Measurements from ENCODE around the gene PPP3CA.

PPP3CA gene

DNA sequence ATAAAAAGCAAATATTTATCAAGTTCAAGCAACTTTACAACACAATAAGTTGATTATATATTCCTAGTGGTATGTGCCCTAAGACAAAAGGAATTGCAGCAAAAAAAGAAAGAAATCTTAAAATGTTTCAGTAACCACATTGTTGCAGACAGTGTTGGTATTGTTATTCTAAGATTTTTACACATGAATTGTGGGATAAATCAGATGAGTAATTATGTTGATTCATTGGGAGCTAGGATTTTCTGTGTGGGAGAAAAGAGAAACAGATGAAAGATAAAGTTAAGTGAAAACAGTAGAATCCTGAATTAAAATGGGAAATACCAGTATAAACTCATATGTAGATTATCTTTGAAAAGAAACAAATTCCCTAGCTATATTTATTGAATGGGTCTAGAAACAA lies 362.4 kb downstream of the PPP3CA start:
- ChIA-PET POLR2A (no interaction called here), CTCF (interaction anchor here (0.8 kb wide), 1 partner anchor 21 kb away, joined by 3 read pairs; no protein-coding TSS in a partner anchor)
- TF ChIP-seq, protein P1, sequence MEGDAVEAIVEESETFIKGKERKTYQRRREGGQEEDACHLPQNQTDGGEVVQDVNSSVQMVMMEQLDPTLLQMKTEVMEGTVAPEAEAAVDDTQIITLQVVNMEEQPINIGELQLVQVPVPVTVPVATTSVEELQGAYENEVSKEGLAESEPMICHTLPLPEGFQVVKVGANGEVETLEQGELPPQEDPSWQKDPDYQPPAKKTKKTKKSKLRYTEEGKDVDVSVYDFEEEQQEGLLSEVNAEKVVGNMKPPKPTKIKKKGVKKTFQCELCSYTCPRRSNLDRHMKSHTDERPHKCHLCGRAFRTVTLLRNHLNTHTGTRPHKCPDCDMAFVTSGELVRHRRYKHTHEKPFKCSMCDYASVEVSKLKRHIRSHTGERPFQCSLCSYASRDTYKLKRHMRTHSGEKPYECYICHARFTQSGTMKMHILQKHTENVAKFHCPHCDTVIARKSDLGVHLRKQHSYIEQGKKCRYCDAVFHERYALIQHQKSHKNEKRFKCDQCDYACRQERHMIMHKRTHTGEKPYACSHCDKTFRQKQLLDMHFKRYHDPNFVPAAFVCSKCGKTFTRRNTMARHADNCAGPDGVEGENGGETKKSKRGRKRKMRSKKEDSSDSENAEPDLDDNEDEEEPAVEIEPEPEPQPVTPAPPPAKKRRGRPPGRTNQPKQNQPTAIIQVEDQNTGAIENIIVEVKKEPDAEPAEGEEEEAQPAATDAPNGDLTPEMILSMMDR (IDR thresholded peaks at IDR 0.05; ENCODE audit: control extremely low read depth, extremely low read depth, low read depth, missing control alignments): no peak
- DNase-seq (ENCODE audit: extremely low spot score): no peak

DNA sequence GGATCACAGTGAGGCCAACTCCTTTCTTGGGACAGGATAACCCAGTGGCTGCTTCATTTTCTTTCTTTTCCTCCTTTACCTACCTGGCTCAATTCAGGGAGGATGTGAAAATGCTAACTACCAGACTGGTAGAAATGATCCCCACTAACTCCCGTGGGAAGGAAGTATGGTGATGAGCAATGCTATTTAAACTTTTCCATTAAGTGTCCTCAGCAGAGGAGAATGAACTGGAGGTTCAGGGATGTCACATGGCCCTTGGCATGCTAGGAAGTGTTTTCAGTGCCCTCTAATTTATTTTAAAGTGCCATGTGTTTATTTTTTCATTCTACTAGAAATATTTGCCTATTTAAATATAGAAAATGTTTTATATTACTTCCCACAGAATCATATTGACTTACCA lies 363.9 kb downstream of the PPP3CA start:
- TF ChIP-seq, protein P1 (IDR thresholded peaks at IDR 0.05; ENCODE audit: control extremely low read depth, extremely low read depth, low read depth, missing control alignments): no peak
- DNase-seq (ENCODE audit: extremely low spot score): no peak
- ChIA-PET CTCF (no interaction called here), POLR2A (no interaction called here)

DNA sequence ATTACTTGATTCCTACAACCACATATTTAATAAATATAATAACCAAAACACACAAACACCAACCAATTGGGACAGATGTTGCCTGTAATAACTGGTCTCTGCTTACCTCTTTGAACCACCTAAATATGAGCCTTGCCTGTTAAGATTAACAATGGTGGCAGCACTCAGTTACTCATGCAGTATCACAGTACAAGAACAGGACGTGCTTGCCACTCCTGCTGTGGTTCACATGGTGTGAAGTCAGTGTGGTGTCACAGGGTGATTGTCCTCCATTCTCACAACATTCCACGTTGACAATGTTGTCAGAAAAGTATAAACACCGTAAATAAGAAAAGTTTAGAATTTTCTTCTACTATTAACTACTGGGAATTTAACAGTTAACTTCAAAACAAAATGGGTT lies 365.0 kb downstream of the PPP3CA start:
- ChIA-PET CTCF (no interaction called here), POLR2A (no interaction called here)
- no peak for DNase-seq (ENCODE audit: extremely low spot score)
- TF ChIP-seq, protein P1 (IDR thresholded peaks at IDR 0.05; ENCODE audit: control extremely low read depth, extremely low read depth, low read depth, missing control alignments): no peak

DNA sequence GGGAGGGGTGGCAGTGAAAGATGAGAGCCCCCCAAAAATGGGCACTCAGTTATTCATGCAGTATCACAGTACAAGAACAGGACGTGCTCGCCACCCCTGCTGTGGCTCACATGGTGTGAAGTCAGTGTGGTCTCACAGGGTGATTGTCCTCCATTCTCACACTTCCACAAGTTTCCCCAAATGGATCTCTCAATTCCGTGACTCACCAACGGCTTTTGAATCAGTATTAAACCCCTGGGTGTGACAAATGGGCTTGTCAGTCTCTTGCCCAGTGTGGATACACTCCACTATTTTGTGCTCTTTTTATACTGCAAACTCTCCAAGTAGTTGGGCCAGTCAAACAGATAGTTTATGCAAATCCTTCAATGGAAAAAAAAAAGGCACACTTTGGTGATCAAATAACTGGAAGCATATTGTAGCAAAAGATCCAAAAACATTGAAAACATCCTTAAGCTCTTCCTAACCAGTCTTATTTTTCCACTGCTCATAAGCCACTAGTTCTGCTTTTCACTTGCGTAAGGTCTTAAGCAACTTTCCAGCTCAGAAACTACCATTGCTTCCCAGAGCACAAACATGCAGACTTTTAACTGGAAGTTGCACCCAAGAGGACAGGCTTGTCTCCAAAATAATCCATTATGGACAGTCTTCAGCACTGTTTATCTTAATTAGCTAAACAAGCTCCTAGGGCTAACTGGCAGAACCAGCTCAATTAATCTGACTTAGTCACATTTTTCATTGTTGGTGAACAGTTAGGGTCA lies 365.7 kb downstream of the PPP3CA start:
- DNase-seq (ENCODE audit: extremely low spot score): no peak
- CTCF ChIA-PET: no interaction called here
- POLR2A ChIA-PET: no interaction called here
- TF ChIP-seq, protein P1 (IDR thresholded peaks at IDR 0.05; ENCODE audit: control extremely low read depth, extremely low read depth, low read depth, missing control alignments): no peak

DNA sequence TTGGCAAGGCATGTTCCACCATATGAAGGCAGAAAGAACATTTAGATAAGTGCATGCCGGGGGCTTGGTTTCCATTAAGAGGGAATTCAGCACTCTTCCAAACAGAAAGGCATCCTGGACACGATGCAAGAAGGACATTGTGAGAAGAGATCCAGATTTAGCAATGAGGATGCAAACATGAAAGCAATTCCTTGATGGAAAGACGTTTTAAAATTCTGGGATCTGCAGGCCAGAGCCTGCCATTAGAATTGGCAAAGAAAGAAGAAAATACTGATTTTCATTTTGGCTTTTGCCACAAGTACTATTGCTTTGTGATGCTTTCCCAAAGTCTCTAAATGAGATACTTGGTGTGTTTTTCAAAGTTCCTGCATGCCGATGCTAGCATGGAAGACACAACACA lies 367.6 kb downstream of the PPP3CA start:
- no peak for DNase-seq (ENCODE audit: extremely low spot score)
- POLR2A ChIA-PET: no interaction called here
- CTCF ChIA-PET: no interaction called here
- TF ChIP-seq, protein P1 (IDR thresholded peaks at IDR 0.05; ENCODE audit: control extremely low read depth, extremely low read depth, low read depth, missing control alignments): no peak

DNA sequence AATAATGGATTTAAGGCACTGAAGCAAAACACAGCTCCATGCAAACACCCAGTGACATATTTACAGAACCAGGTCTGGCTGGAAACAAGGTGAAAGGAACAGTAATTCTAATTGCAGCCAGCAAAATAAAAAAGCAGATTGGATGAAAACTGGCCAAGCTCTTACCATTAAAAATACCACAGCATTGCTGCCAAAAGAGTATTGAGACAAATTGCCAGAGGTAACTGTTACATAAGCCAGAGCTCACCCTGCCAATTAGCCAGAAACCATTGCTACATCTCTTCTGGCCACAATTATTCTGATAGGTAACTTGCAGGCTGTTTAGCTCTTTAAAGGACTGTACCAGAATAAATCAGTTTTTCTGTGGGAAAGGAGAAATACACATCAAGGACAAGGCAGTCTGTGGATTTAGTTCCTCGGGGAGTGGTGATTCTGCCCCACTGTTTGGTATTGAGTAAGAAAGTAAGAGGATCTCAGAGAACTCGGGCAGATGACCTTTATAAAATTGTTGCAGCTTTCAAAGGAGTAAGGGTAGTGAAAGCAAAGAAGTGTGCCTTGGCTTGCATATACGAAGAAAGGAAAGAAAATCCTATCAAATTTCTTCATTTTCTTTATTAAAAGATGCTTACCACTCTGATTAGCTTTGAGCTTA lies 369.5 kb downstream of the PPP3CA start:
- DNase-seq (ENCODE audit: extremely low spot score): no peak
- ChIA-PET POLR2A (no interaction called here), CTCF (interaction anchor here (1.4 to 1.5 kb wide), 2 partner anchors 9 to 19 kb away, joined by 3 to 4 read pairs; no protein-coding TSS in a partner anchor)
- TF ChIP-seq, protein P1 (IDR thresholded peaks at IDR 0.05; ENCODE audit: control extremely low read depth, extremely low read depth, low read depth, missing control alignments): no peak

All from GM10248 (cell line).